NCI-H460 (cell line): ENCODE results near the gene CCZ1B. TPM values are rescaled to one million over a fixed set of nuclear protein-coding genes. Genes with fewer than 3 reads are reported as not detected.
"Not testable (repeated sequence)": the region's sequence is repeated elsewhere in the genome, so short reads cannot be mapped to it uniquely, and the experiment has no call there.

ENCODE experiments used
- DNase-seq: peaks from one replicate; pipeline ENCODE4 v3.0.0-alpha.2; 2016; ENCODE audit warnings: low read depth; ENCODE audit errors: extremely low read depth
- total RNA-seq: library from RNA; depleted of rRNA; stranded (reverse); fragments of >200 nt; shearing (Covaris generic); gene quantifications from 2 replicates; pipeline ENCODE4 v1.2.3, GENCODE V29; 2014; rRNA removed

Gene CCZ1B
- total RNA-seq, 1 experiment from 2014 or later, result 50.4 TPM

DNA sequence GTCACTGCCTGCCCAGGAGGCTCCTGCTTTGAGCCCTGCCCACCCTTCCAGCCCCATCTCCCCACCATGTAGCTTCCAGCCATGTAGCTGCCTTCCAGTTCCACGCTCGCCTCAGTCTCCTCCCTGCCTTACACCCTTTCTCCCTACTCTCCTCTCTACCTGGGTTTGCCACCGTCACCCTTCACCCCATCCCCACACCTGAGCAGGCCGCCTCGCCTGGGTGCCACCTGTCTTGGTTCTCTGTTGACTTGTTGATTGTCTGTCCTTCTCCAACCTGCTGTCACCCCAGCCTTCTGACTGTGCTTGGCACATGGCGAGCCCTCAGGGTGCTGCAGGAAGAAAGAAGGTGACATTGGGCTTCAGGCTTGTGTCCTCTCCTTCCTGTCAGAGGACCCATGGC, 75.9 kb downstream of the CCZ1B start:
- not testable (repeated sequence) for DNase-seq

DNA sequence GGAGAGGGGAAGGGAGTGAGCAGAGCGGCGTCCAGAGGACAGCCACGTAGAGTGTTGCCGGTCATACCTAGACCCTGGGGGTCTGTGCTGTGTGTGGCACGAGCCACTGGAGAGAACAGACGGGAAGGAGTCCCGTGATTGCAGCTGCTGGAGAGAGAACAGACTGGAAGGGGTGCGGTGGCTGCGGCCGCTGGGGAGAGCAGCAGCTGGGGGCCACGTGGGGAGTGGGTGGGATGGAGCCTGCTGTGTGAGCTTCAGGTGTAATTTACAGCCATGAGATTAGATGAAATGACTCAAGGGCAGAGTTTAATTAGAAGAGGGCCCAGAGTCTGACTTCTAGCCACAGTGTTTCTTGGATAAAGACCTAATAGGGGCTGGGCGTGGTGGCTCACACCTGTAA, 76.7 kb downstream of the CCZ1B start:
- not testable (repeated sequence) for DNase-seq

Other genes starting within 250 kb of the CCZ1B start
- 70.9 and 84.3 TPM in 2 replicates for gene ZDHHC4, start 248.8 kb downstream of the CCZ1B start, total RNA-seq
- 24.4 and 25.2 TPM in 2 replicates for gene INTS15, start 236.3 kb downstream of the CCZ1B start, total RNA-seq
- gene ZNF853, start 210.7 kb downstream of the CCZ1B start, total RNA-seq, result 0.55 and 0.59 TPM in 2 replicates
- gene ZNF316, start 189.0 kb downstream of the CCZ1B start, total RNA-seq, result 9.8 and 12.0 TPM in 2 replicates
- gene ZNF12, start 119.3 kb downstream of the CCZ1B start, total RNA-seq, result 22.8 and 27.2 TPM in 2 replicates
- gene RSPH10B2, start 72.2 kb downstream of the CCZ1B start, total RNA-seq, result 0.05 TPM in 1 of 2 replicates, not detected in the other